Activated naive CD4-positive, alpha-beta T cell treated with anti-CD3 and anti-CD28 coated beads, Interleukin-2, amount 10 ng/mL, durations not matched to agents 5 hours and 36 hours (primary cell): ENCODE data around the gene EOMES. TPM values are rescaled to one million over a fixed set of nuclear protein-coding genes. Genes with fewer than 3 reads are reported as not detected.

Experiments
- total RNA-seq, 2 experiments: library from RNA; stranded (reverse); gene quantifications; one replicate each; pipeline ENCODE4 v1.2.3, GENCODE V29; 2021

The EOMES gene
- total RNA-seq: under 1 TPM; 0.86 to 0.87 TPM

GRCh38 chr3:27721717-27722564, at the start of gene EOMES:
EOMES (minus strand) TSS chr3:27722323; CDS start chr3:27722294, 29 bp downstream.

Other genes with a start within 250 kb of the EOMES start
- gene SLC4A7, start 237.9 kb downstream of the EOMES start, total RNA-seq: 10 to 100 TPM; 39.2 to 44.1 TPM